Measurements from ENCODE around the gene OR2A1. TPM values are rescaled to one million over a fixed set of nuclear protein-coding genes. Genes with fewer than 3 reads are reported as not detected.
"Not testable (repeated sequence)": the region's sequence is repeated elsewhere in the genome, so short reads cannot be mapped to it uniquely, and the experiment has no call there.

The OR2A1 gene
- total RNA-seq, result not detected
- under 1 TPM in 2 of 3 donors, not detected in 1; 0.55 to 0.76 TPM for polyA plus RNA-seq
- total RNA-seq, result 0 reads per million in 6 experiments

GRCh38 chr7:144311872-144312469 is at the start of gene OR2A1:
Gene OR2A1, plus strand, starts transcription at chr7:144312419. Its CDS starts 5,706 bp downstream, at chr7:144318125.
- H3K27me3 Mint-ChIP-seq, H3K9me3 Mint-ChIP-seq, H3K36me3 Mint-ChIP-seq, ATAC-seq, DNase-seq, H3K27ac Mint-ChIP-seq, POLR2A ChIA-PET, H3K4me3 Mint-ChIP-seq, H3K4me1 Mint-ChIP-seq: not testable (repeated sequence)

GRCh38 chr7:144264692-144265091 is 47.5 kb upstream of the OR2A1 start, which contains the start of gene OR2A7:
Gene OR2A7, minus strand, starts transcription at chr7:144264792. Its CDS starts 5,164 bp downstream, at chr7:144259628.
- H3K36me3 Mint-ChIP-seq, H3K27ac Mint-ChIP-seq, ATAC-seq, H3K4me1 Mint-ChIP-seq, H3K27me3 Mint-ChIP-seq, H3K4me3 Mint-ChIP-seq, DNase-seq, POLR2A ChIA-PET, H3K9me3 Mint-ChIP-seq: not testable (repeated sequence)

- ATAC-seq, H3K4me1 Mint-ChIP-seq, POLR2A ChIA-PET, H3K27ac Mint-ChIP-seq, H3K36me3 Mint-ChIP-seq, H3K9me3 Mint-ChIP-seq, H3K27me3 Mint-ChIP-seq, H3K4me3 Mint-ChIP-seq, DNase-seq: not testable (repeated sequence)
Measured at GRCh38 chr7:144269188-144269587, 43.0 kb upstream of the OR2A1 start, which contains the start of gene CTAGE8. Gene CTAGE8, minus strand, starts transcription at chr7:144269288. Its CDS starts 38 bp downstream, at chr7:144269250.

- DNase-seq, POLR2A ChIA-PET, H3K27me3 Mint-ChIP-seq, H3K9me3 Mint-ChIP-seq, H3K27ac Mint-ChIP-seq, H3K4me3 Mint-ChIP-seq, H3K4me1 Mint-ChIP-seq, ATAC-seq, H3K36me3 Mint-ChIP-seq: not testable (repeated sequence)
Measured at GRCh38 chr7:144275281-144275680, 36.9 kb upstream of the OR2A1 start.

GRCh38 chr7:144280010-144280409 is 32.2 kb upstream of the OR2A1 start:
- DNase-seq, ATAC-seq, H3K27ac Mint-ChIP-seq, H3K9me3 Mint-ChIP-seq, H3K27me3 Mint-ChIP-seq, H3K4me1 Mint-ChIP-seq, H3K36me3 Mint-ChIP-seq, POLR2A ChIA-PET, H3K4me3 Mint-ChIP-seq: not testable (repeated sequence)

DNA sequence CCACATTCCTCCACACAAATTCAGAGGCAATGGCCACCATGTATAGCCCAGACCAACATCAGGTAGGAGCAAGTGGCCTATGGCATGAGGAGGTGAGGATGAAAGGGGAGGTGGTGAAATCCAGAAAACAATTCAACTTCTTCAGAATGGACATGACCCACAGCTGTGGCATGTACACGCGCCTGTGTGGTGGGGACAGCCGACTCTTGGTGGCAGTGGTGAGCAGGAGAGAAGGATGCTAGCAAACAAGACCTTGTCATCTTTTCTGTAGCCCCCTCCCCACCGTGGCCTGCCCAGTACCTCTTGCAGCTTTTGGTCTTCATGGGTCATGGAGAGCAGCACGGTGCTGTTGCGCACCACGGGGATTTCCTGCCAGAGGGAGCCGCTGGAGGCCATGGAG is 30.2 kb upstream of the OR2A1 start:
- H3K27ac Mint-ChIP-seq, H3K36me3 Mint-ChIP-seq, H3K4me1 Mint-ChIP-seq, POLR2A ChIA-PET, H3K9me3 Mint-ChIP-seq, H3K27me3 Mint-ChIP-seq, DNase-seq, H3K4me3 Mint-ChIP-seq, ATAC-seq: not testable (repeated sequence)

- H3K27me3 Mint-ChIP-seq, H3K27ac Mint-ChIP-seq, H3K36me3 Mint-ChIP-seq, POLR2A ChIA-PET, H3K4me3 Mint-ChIP-seq, ATAC-seq, H3K4me1 Mint-ChIP-seq, H3K9me3 Mint-ChIP-seq: not testable (repeated sequence)
- DNase-seq, result peak in 1 of 10 donors; percentile 43
Measured at GRCh38 chr7:144282490-144282889, 29.7 kb upstream of the OR2A1 start.

DNA sequence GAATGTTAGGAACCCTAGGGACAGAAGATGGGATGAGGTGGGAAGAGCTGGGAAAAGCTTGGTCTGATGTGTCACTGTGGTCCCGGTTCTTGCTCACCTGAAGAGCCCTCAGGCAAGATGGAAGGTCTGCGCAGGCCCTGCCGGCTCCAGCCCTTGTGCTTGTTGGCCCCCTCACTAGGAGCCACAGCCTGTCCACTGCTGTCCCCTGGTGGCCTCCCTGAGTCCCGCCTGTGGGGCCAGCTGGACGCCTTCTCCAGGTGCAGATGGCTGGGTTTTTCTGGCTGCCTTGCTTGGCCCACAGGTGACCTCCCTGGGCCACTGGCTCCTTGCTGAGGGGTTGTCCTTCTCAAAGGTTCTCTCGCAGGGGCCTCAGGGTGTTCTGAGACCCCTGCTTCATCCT is 28.5 kb upstream of the OR2A1 start:
- H3K36me3 Mint-ChIP-seq, H3K9me3 Mint-ChIP-seq, H3K4me3 Mint-ChIP-seq, ATAC-seq, H3K4me1 Mint-ChIP-seq, POLR2A ChIA-PET, H3K27me3 Mint-ChIP-seq, H3K27ac Mint-ChIP-seq, DNase-seq: not testable (repeated sequence)

DNA sequence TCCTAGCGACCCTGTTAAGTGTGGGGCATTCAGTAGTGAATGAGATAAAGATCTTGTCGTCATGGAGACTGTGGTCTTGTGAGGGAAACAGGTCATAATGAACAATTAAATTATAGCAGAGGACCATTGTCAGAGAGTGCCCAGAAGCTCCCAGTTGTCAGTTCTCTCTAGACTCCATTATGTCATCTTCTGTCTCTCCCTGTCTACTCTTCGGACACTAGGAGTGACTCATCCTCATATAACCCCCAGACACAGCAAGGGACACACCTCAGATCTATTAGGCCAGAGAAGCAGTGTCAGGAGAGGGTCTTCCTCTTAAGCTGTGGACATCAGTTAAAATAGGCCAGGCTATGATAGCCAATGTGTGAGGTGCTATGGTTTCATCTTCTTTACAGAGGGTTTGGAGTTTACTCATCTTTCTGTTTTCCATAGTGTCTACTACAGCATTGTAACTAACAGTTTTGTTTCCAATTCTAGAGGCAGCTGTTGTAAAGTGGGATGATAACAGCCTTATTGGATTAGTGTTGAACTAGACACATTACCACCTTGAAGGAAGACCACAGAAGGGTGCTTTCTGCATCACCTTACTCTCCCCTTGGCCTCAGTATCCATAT is 24.9 kb upstream of the OR2A1 start:
- not testable (repeated sequence) for H3K36me3 Mint-ChIP-seq

GRCh38 chr7:144291607-144292006 is 20.6 kb upstream of the OR2A1 start:
- H3K27ac Mint-ChIP-seq, H3K4me1 Mint-ChIP-seq, H3K36me3 Mint-ChIP-seq, ATAC-seq, H3K9me3 Mint-ChIP-seq, H3K27me3 Mint-ChIP-seq, POLR2A ChIA-PET, DNase-seq, H3K4me3 Mint-ChIP-seq: not testable (repeated sequence)

More for the DNA sequence above, 24.9 kb upstream of the OR2A1 start:
- H3K27ac Mint-ChIP-seq, H3K27me3 Mint-ChIP-seq, H3K4me3 Mint-ChIP-seq, DNase-seq, POLR2A ChIA-PET, H3K9me3 Mint-ChIP-seq, H3K4me1 Mint-ChIP-seq: not testable (repeated sequence)
- peak in 1 of 2 donors; percentile 39 for ATAC-seq

DNA sequence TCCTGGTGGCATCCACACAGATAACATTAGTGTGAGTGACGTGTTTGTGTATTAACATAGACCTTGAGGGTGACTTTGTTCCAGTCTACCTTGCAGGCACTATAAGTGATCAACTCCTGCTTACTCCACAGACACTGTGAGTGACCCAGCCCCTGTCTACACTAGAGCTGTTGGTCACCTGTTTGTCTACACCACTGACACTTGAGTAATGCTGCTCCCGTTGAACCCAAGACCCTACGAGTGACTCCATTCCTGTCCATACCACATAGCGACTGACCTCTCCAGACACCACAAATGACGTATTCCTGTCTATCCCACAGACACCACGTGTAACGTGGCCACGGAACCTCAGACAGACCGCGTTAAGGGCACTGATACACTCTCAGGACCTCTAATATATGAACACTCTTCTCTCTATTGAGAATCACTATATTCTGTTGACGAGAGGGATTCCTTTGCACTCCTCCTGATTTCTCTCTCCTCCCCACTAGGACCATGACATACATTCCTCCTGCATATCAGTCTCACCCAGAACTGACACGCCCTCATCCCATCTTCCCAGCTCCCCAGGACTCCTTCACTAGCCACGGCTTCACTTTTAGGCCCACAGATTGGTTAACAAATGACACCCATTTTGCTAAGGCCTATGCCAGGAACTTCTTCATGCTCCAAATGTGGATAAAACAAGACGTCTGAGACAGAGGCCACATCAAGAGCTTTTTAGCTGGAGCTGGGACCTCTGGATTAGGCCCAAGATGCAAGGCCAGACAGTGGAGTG is 19.6 kb upstream of the OR2A1 start:
- H3K27ac Mint-ChIP-seq, result peak overlapping the region in 4 of 10 donors; percentile 36 to 88 (median 71)
- H3K4me1 Mint-ChIP-seq, POLR2A ChIA-PET, DNase-seq, H3K9me3 Mint-ChIP-seq, H3K27me3 Mint-ChIP-seq, ATAC-seq, H3K36me3 Mint-ChIP-seq: not testable (repeated sequence)
- H3K4me3 Mint-ChIP-seq, result peak overlapping the region in 2 of 10 donors; percentile 20 to 59

DNA sequence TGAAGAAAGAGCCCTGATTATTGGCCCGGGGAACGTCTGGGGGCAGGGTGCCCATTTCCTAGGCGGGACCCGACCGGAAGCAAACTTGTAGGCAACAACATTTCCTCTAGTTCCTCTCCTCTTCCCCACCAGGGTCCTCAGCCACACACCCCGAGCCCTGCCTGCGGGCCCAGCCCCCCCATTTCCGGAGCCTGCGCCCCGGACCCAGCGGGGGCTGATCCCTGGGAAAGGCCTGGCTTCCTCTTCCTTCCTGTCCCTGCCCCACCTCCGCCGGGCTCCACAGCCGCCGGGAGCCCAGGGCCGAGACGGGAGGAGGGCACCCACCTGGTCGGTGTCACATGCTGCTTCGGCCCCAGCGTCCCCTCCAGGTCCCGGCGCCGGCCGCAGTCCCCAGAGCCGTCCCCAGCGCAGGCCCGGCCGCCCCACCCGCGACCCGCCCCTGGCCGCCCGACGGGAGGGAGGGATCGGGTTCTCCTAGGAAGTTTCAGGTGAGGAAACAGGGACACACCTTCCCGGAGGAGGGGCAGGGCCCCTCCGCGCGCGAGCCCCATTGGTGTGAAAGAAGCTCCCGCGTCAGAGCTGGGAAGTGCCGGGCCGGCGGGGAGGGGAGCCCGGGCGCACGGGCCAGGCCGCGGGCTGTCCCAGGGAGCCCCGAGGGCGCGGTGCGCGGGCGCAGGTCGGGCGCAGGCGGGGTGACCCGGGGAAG is 18.3 kb upstream of the OR2A1 start:
- H3K4me1 Mint-ChIP-seq, DNase-seq, H3K27me3 Mint-ChIP-seq, H3K9me3 Mint-ChIP-seq, H3K27ac Mint-ChIP-seq, H3K36me3 Mint-ChIP-seq, H3K4me3 Mint-ChIP-seq, POLR2A ChIA-PET: not testable (repeated sequence)
- peak; percentile 80 to 82 for ATAC-seq
